ACC112 (cell line): ENCODE measurements around the gene GAL.

Source experiments
- H2AFZ ChIP-seq: fragments of 200-600 bp; sonication (generic); one replicate; pipeline ENCODE4 v1.6.0; 2017; ENCODE audit warnings: antibody characterized with exemption, low read length; ENCODE audit not compliant: unreplicated experiment
- H3K27ac ChIP-seq: fragments of 200-600 bp; sonication (generic); 2 replicates; pipeline ENCODE4 v1.5.1; 2014; ENCODE audit warnings: low read depth, mild to moderate bottlenecking, antibody characterized with exemption, low read length, moderate library complexity
- H3K27me3 ChIP-seq: fragments of 200-600 bp; sonication (generic); 2 replicates; pipeline ENCODE4 v1.6.1; 2014; ENCODE audit warnings: mild to moderate bottlenecking, antibody characterized with exemption, low read length, moderate library complexity, mixed read lengths; ENCODE audit not compliant: insufficient read depth
- H3K36me3 ChIP-seq: fragments of 200-600 bp; sonication (generic); 2 replicates; pipeline ENCODE4 v1.6.1; 2016; ENCODE audit warnings: mild to moderate bottlenecking, antibody characterized with exemption, low read length, moderate library complexity, mixed read lengths; ENCODE audit not compliant: insufficient read depth
- H3K4me1 ChIP-seq: fragments of 200-600 bp; sonication (generic); one replicate; pipeline ENCODE4 v1.6.1; 2016; ENCODE audit warnings: low read length, mixed read lengths; ENCODE audit not compliant: insufficient read depth, unreplicated experiment, control insufficient read depth
- H3K4me3 ChIP-seq: fragments of 200-600 bp; sonication (generic); 2 replicates; pipeline ENCODE4 v1.5.1; 2014; ENCODE audit warnings: mild to moderate bottlenecking, low read depth, low read length
- H3K79me2 ChIP-seq: fragments of 200-600 bp; sonication (generic); one replicate; pipeline ENCODE4 v1.6.0; 2016; ENCODE audit warnings: low read length; ENCODE audit not compliant: control insufficient read depth, unreplicated experiment, insufficient read depth

The GAL gene

DNA sequence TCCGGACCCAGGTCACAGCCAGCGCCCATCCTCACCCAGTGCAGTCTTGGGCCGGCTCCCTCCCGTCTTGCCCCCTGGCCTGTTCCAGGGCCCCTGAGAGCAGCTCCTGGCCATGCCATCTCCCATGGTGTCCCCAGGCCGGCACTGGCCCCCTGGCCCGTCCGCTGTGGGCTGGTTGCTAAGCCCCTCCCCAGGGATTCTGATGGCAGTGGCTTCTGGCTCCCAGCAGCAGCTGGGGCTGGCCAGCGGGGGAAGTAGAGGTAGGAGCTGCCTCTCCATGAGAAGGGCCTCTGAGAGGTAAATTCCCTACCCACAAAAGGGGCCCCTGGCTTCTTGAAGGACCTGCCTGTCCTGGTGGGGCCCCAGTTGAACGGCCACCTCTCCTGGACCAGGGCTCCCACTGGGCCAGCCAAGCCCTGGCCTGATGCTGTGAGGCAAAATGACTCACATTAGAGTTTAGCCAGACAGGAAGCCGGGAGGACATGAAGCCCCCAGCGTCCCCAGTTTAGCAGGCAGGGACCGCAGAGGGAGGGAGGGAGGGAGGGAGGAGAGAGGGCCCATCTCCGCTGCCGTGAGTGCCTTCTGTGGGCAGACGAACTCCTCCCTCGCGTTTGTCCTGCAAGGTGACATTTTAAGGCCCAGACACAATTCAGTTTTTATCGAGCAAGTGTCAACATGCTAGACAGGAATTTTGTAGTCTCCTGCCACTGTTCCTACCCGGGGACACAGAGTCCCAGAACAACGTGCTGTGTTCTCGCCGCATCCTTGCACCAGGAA is 32.9 kb upstream of the GAL start:
- H3K4me1 ChIP-seq: no peaks in the 10 kb centered on the region
- no peaks in the 10 kb centered on the region for H3K36me3 ChIP-seq
- no peak overlapping the region for H3K4me3 ChIP-seq
- H2AFZ ChIP-seq: no peak overlapping the region
- no peak overlapping the region for H3K27ac ChIP-seq
- H3K79me2 ChIP-seq: no peaks in the 10 kb centered on the region
- peaks cover 59% of the 10 kb centered on the region for H3K27me3 ChIP-seq

GRCh38 chr11:68651985-68652682 is 32.2 kb upstream of the GAL start:
- Histone ChIP-seq H3K4me3 (no peak overlapping the region), H2AFZ (no peak overlapping the region), H3K4me1 (no peaks in the 10 kb centered on the region), H3K27ac (no peak overlapping the region), H3K36me3 (no peaks in the 10 kb centered on the region), H3K79me2 (no peaks in the 10 kb centered on the region), H3K27me3 (peaks cover 52% of the 10 kb centered on the region)

- H3K4me1 ChIP-seq: no peaks in the 10 kb centered on the region
- no peaks in the 10 kb centered on the region for H3K36me3 ChIP-seq
- H3K27ac ChIP-seq: no peak overlapping the region
- no peak overlapping the region for H2AFZ ChIP-seq
- no peak overlapping the region for H3K4me3 ChIP-seq
- peaks cover 46% of the 10 kb centered on the region for H3K27me3 ChIP-seq
- no peaks in the 10 kb centered on the region for H3K79me2 ChIP-seq
These were observed 31.6 kb upstream of the GAL start for GRCh38 chr11:68652683-68653156.

- no peaks in the 10 kb centered on the region for H3K36me3 ChIP-seq
- H3K4me1 ChIP-seq: peaks cover 3% of the 10 kb centered on the region
- H3K4me3 ChIP-seq: no peak overlapping the region
- peaks cover 40% of the 10 kb centered on the region for H3K27me3 ChIP-seq
- H2AFZ ChIP-seq: no peak overlapping the region
- no peak overlapping the region for H3K27ac ChIP-seq
- H3K79me2 ChIP-seq: no peaks in the 10 kb centered on the region
These were observed 30.6 kb upstream of the GAL start for GRCh38 chr11:68653486-68654430.

GRCh38 chr11:68654978-68655377 is 29.4 kb upstream of the GAL start:
- peaks cover 28% of the 10 kb centered on the region; the same call in 1 of the 2 replicates for H3K27me3 ChIP-seq
- H3K4me1 ChIP-seq: peaks cover 12% of the 10 kb centered on the region
- no peaks in the 10 kb centered on the region for H3K36me3 ChIP-seq
- H2AFZ ChIP-seq: no peak overlapping the region
- H3K27ac ChIP-seq: no peak overlapping the region
- no peaks in the 10 kb centered on the region for H3K79me2 ChIP-seq
- H3K4me3 ChIP-seq: no peak overlapping the region

GRCh38 chr11:68655406-68655805 is 28.9 kb upstream of the GAL start:
- peaks cover 24% of the 10 kb centered on the region; the same call in 1 of the 2 replicates for H3K27me3 ChIP-seq
- no peak overlapping the region for H3K4me3 ChIP-seq
- no peaks in the 10 kb centered on the region for H3K79me2 ChIP-seq
- H3K4me1 ChIP-seq: peaks cover 12% of the 10 kb centered on the region
- H3K36me3 ChIP-seq: no peaks in the 10 kb centered on the region
- H2AFZ ChIP-seq: no peak overlapping the region
- no peak overlapping the region for H3K27ac ChIP-seq

DNA sequence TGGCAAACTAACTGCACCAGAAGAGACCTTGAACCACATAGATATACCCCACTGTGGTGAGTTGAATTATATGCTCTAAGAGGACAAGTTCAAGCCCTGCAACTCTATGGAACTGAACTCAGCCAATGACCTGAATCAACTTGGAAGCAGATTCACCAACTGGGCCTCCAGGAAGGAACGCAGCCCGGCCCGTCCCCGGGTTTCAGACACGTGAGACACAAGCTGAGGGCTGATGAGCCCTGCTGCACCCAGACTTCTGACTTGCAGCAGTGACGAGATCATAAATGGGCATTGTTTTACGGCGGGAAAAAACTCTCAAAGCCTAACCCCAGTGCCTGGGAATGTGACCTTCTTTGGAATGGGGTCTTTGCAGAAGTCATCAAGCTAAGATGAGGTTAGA is 28.5 kb upstream of the GAL start:
- no peak overlapping the region for H3K4me3 ChIP-seq
- H3K4me1 ChIP-seq: peaks cover 12% of the 10 kb centered on the region
- H3K27me3 ChIP-seq: peaks cover 24% of the 10 kb centered on the region; the same call in 1 of the 2 replicates
- no peaks in the 10 kb centered on the region for H3K36me3 ChIP-seq
- no peak overlapping the region for H2AFZ ChIP-seq
- H3K27ac ChIP-seq: no peak overlapping the region
- no peaks in the 10 kb centered on the region for H3K79me2 ChIP-seq

- H3K4me3 ChIP-seq: no peak overlapping the region
- no peak overlapping the region for H3K27ac ChIP-seq
- H3K79me2 ChIP-seq: no peaks in the 10 kb centered on the region
- H3K36me3 ChIP-seq: no peaks in the 10 kb centered on the region
- no peak overlapping the region for H2AFZ ChIP-seq
- peaks cover 12% of the 10 kb centered on the region for H3K4me1 ChIP-seq
- H3K27me3 ChIP-seq: peaks cover 33% of the 10 kb centered on the region
These were observed 27.1 kb upstream of the GAL start for GRCh38 chr11:68657021-68657780.

- Histone ChIP-seq H2AFZ (no peak overlapping the region), H3K27me3 (peaks cover 41% of the 10 kb centered on the region), H3K79me2 (no peaks in the 10 kb centered on the region), H3K36me3 (no peaks in the 10 kb centered on the region), H3K4me3 (no peak overlapping the region), H3K4me1 (peaks cover 12% of the 10 kb centered on the region), H3K27ac (0 out of 2 replicates have a peak overlapping the region, but pooled peaks have one; percentile 76)
These were observed 26.2 kb upstream of the GAL start for GRCh38 chr11:68658097-68658496.

DNA sequence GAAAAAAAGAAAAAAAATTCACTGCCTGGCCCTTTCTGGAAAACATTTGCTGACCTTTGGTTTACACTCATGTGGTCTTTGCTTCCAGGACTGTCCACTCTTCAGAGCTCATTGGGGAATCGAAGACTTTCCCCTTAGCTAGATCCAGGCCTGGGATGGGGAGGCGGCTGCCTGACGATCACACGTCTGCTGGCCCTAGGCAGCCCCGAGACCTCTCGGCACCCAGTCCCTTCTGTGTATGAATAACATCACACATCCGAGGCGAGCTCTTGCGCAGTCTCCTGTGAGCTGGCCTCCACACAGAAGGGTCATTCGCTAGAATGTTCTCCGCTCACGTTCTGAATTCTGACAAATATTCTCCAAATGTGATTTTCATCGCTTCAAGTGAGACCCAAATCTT is 25.7 kb upstream of the GAL start:
- H3K4me1 ChIP-seq: peaks cover 12% of the 10 kb centered on the region
- H2AFZ ChIP-seq: no peak overlapping the region
- H3K4me3 ChIP-seq: peak overlapping the region; percentile 49
- peaks cover 41% of the 10 kb centered on the region for H3K27me3 ChIP-seq
- H3K36me3 ChIP-seq: no peaks in the 10 kb centered on the region
- H3K27ac ChIP-seq: peak overlapping the region; percentile 76
- no peaks in the 10 kb centered on the region for H3K79me2 ChIP-seq
